NAMALWA (cell line): ENCODE measurements around the gene SMG1.
A peak's percentile ranks its signal among the peaks of the same experiment; 100 is the strongest.
"Not testable (repeated sequence)": the region's sequence is repeated elsewhere in the genome, so short reads cannot be mapped to it uniquely, and the experiment has no call there.

Source experiments
- DNase-seq: peaks from one replicate; pipeline ENCODE4 v3.0.0-alpha.2; 2015; ENCODE audit warnings: low spot score

The SMG1 gene

GRCh38 chr16:18933501-18933900, 7.3 kb upstream of the SMG1 start:
- no peak for DNase-seq

- DNase-seq: no peak
These were observed 6.2 kb upstream of the SMG1 start for GRCh38 chr16:18932243-18932987.

- DNase-seq: no peak
These were observed 5.5 kb upstream of the SMG1 start for GRCh38 chr16:18931756-18932155.

GRCh38 chr16:18930095-18930494, 3.9 kb upstream of the SMG1 start:
- not testable (repeated sequence) for DNase-seq

- not testable (repeated sequence) for DNase-seq
These were observed 1.9 kb upstream of the SMG1 start for GRCh38 chr16:18928073-18928472.

- peak; percentile 82 for DNase-seq
These were observed 808 bp downstream of the SMG1 start for GRCh38 chr16:18925215-18925985.

- DNase-seq: not testable (repeated sequence)
These were observed 2.3 kb downstream of the SMG1 start for GRCh38 chr16:18923935-18924334.

- peak; percentile 61 for DNase-seq
These were observed 3.1 kb downstream of the SMG1 start for GRCh38 chr16:18923124-18923523.

GRCh38 chr16:18909585-18909984, 16.6 kb downstream of the SMG1 start:
- DNase-seq: not testable (repeated sequence)

- DNase-seq: not testable (repeated sequence)
These were observed 17.5 kb downstream of the SMG1 start for GRCh38 chr16:18908716-18909115.

GRCh38 chr16:18902778-18903177, 23.4 kb downstream of the SMG1 start:
- not testable (repeated sequence) for DNase-seq

- DNase-seq: not testable (repeated sequence)
These were observed 24.2 kb downstream of the SMG1 start for GRCh38 chr16:18902044-18902443.

- DNase-seq: peak; percentile 55
These were observed 25.0 kb downstream of the SMG1 start for GRCh38 chr16:18901194-18901593.

- not testable (repeated sequence) for DNase-seq
These were observed 41.8 kb downstream of the SMG1 start for GRCh38 chr16:18884456-18884855.

GRCh38 chr16:18877734-18878133, 48.5 kb downstream of the SMG1 start:
- DNase-seq: not testable (repeated sequence)

- DNase-seq: not testable (repeated sequence)
These were observed 48.9 kb downstream of the SMG1 start for GRCh38 chr16:18877259-18877658.

- not testable (repeated sequence) for DNase-seq
These were observed 49.9 kb downstream of the SMG1 start for GRCh38 chr16:18876301-18876700.

- not testable (repeated sequence) for DNase-seq
These were observed 57.0 kb downstream of the SMG1 start for GRCh38 chr16:18869043-18869771.

GRCh38 chr16:18866277-18866823, 59.9 kb downstream of the SMG1 start:
- not testable (repeated sequence) for DNase-seq

- not testable (repeated sequence) for DNase-seq
These were observed 63.3 kb downstream of the SMG1 start for GRCh38 chr16:18862891-18863290.

GRCh38 chr16:18855196-18855595, 71.0 kb downstream of the SMG1 start:
- DNase-seq: no peak

- no peak for DNase-seq
These were observed 72.5 kb downstream of the SMG1 start for GRCh38 chr16:18853694-18854093.
